ENCODE results near the gene DHX32.
"Not testable (repeated sequence)": the region's sequence is repeated elsewhere in the genome, so short reads cannot be mapped to it uniquely, and the experiment has no call there.

DHX32 gene

GRCh38 chr10:125881192-125881591, at the start of gene DHX32:
TSS of gene DHX32 (minus strand) at chr10:125881292. CDS start at chr10:125880824, 468 bp downstream.
- FAIRE-seq: no peak

- no peak for FAIRE-seq
Observed at GRCh38 chr10:125929618-125930017, 48.5 kb upstream of the DHX32 start.

- FAIRE-seq: no peak
Observed at GRCh38 chr10:125928928-125929585, 48.0 kb upstream of the DHX32 start.

- FAIRE-seq: not testable (repeated sequence)
Observed at GRCh38 chr10:125927265-125927664, 46.2 kb upstream of the DHX32 start.

GRCh38 chr10:125926247-125926646, 45.2 kb upstream of the DHX32 start:
- FAIRE-seq: peak; percentile 65

- no peak for FAIRE-seq
Observed at GRCh38 chr10:125925262-125925834, 44.3 kb upstream of the DHX32 start.

GRCh38 chr10:125921643-125922306, 40.7 kb upstream of the DHX32 start:
- not testable (repeated sequence) for FAIRE-seq

GRCh38 chr10:125917704-125918361, 36.7 kb upstream of the DHX32 start:
- not testable (repeated sequence) for FAIRE-seq

GRCh38 chr10:125916977-125917376, 35.9 kb upstream of the DHX32 start:
- no peak for FAIRE-seq

GRCh38 chr10:125913277-125913676, 32.2 kb upstream of the DHX32 start:
- FAIRE-seq: not testable (repeated sequence)

- FAIRE-seq: no peak
Observed at GRCh38 chr10:125911990-125912389, 30.9 kb upstream of the DHX32 start.

GRCh38 chr10:125911145-125911544, 30.1 kb upstream of the DHX32 start:
- no peak for FAIRE-seq

GRCh38 chr10:125909491-125909890, 28.4 kb upstream of the DHX32 start:
- not testable (repeated sequence) for FAIRE-seq

GRCh38 chr10:125908813-125909212, 27.7 kb upstream of the DHX32 start:
- FAIRE-seq: not testable (repeated sequence)

- FAIRE-seq: not testable (repeated sequence)
Observed at GRCh38 chr10:125907598-125907997, 26.5 kb upstream of the DHX32 start.

- FAIRE-seq: not testable (repeated sequence)
Observed at GRCh38 chr10:125905069-125905994, 24.2 kb upstream of the DHX32 start.

GRCh38 chr10:125903135-125903640, 22.1 kb upstream of the DHX32 start:
- not testable (repeated sequence) for FAIRE-seq

- not testable (repeated sequence) for FAIRE-seq
Observed at GRCh38 chr10:125900963-125901362, 19.9 kb upstream of the DHX32 start.

GRCh38 chr10:125897317-125897716, 16.2 kb upstream of the DHX32 start:
- FAIRE-seq: not testable (repeated sequence)

- FAIRE-seq: not testable (repeated sequence)
Observed at GRCh38 chr10:125896088-125896934, 15.2 kb upstream of the DHX32 start, which contains the start of gene FANK1. TSS of gene FANK1 (plus strand) at chr10:125896564. CDS start at chr10:125896643, 79 bp downstream.
